Measurements from ENCODE around the gene DOCK4. TPM values are rescaled to one million over a fixed set of nuclear protein-coding genes. Genes with fewer than 3 reads are reported as not detected.

The DOCK4 gene
- polyA plus RNA-seq, 2 of the 4 experiments (the other 2 are of a cell fraction), result 13.7 to 15.7 TPM

- ChIA-PET POLR2A (no interaction called here), CTCF (no interaction called here)
- TF ChIP-seq TFCP2L1 (CRISPR knock-in tag; IDR thresholded peaks at IDR 0.05) (no peak), CEBPB (IDR thresholded peaks at IDR 0.05) (no peak), E2F6 (IDR thresholded peaks at IDR 0.05; ENCODE audit: borderline replicate concordance, low read depth) (no peak), TP53 (CRISPR knock-in tag; IDR thresholded peaks at IDR 0.05) (no peak), EHF (CRISPR knock-in tag; IDR thresholded peaks at IDR 0.05) (no peak), JUNB (IDR thresholded peaks at IDR 0.05) (no peak), POLR2A (IDR thresholded peaks at IDR 0.05; ENCODE audit: low read length) (no peak), SMC3 (IDR thresholded peaks at IDR 0.05) (no peak), EHMT2 (IDR thresholded peaks at IDR 0.05; ENCODE audit: low read depth) (no peak), CHD4 (IDR thresholded peaks at IDR 0.05; ENCODE audit: borderline replicate concordance) (no peak), ZNF302 (CRISPR knock-in tag; IDR thresholded peaks at IDR 0.05) (no peak), BHLHE40 (IDR thresholded peaks at IDR 0.05; ENCODE audit: low read depth, low read length) (no peak), FOXS1 (CRISPR knock-in tag; IDR thresholded peaks at IDR 0.05) (no peak), REST (IDR thresholded peaks at IDR 0.05) (no peak), ZSCAN20 (CRISPR knock-in tag; IDR thresholded peaks at IDR 0.05) (no peak)
- DNase-seq (ENCODE audit: low read depth in 1 of 2, low spot score in 1 of 2) (no peak), FAIRE-seq (no peak), ATAC-seq (no peak)
- H3K4me3 ChIP-seq, result no peak overlapping the region
- no peak overlapping the region for H3K27ac ChIP-seq
- no peak overlapping the region for H3K4me2 ChIP-seq
- 98% methylated on average over 4 of the region's 4 CpGs for WGBS (ENCODE audit: missing lambda C conversion rate)
- H3K4me1 ChIP-seq, result peaks cover 49% of the 10 kb centered on the region
- H3K9me3 ChIP-seq, result no peaks in the 10 kb centered on the region
Measured at GRCh38 chr7:112089551-112089950, 116.6 kb downstream of the DOCK4 start.

GRCh38 chr7:112088484-112089016, 117.6 kb downstream of the DOCK4 start:
- Histone ChIP-seq H3K9me3 (no peaks in the 10 kb centered on the region), H3K4me3 (no peak overlapping the region), H3K27ac (peak overlapping the region in 1 of 2 experiments; percentile 46; a peak in 2 of 6 replicates), H3K4me2 (peak overlapping the region; percentile 70), H3K4me1 (peaks cover 59% of the 10 kb centered on the region)
- no peak for DNase-seq (ENCODE audit: low read depth in 1 of 2, low spot score in 1 of 2)
- FAIRE-seq, result peak; percentile 39
- 73% methylated on average over 4 of the region's 4 CpGs for WGBS (ENCODE audit: missing lambda C conversion rate)
- ChIA-PET POLR2A (no interaction called here), CTCF (no interaction called here)
- TF ChIP-seq HDAC2 (IDR thresholded peaks at IDR 0.05), result peak; percentile 47; the same call in 1 of the 2 replicates
- no peak for TF ChIP-seq POLR2AphosphoS2 (conservative IDR thresholded peaks at IDR 0.05; ENCODE audit: low read length)
- TF ChIP-seq ATOH8 (CRISPR knock-in tag; IDR thresholded peaks at IDR 0.05; ENCODE audit: low read depth), result no peak
- TF ChIP-seq HOXA7 (CRISPR knock-in tag; IDR thresholded peaks at IDR 0.05), result no peak
- TF ChIP-seq KDM1A (IDR thresholded peaks at IDR 0.05; ENCODE audit: low read depth), result peak; percentile 45; the same call in 1 of the 2 replicates
- no peak for TF ChIP-seq RFX5 (IDR thresholded peaks at IDR 0.05)
- no peak for TF ChIP-seq JUN (IDR thresholded peaks at IDR 0.05)
- TF ChIP-seq USF2 (IDR thresholded peaks at IDR 0.05), result no peak
- ATAC-seq, result no peak
